ENCODE results near the gene EGFL7.
"Not testable (repeated sequence)": the region's sequence is repeated elsewhere in the genome, so short reads cannot be mapped to it uniquely, and the experiment has no call there.

EGFL7 gene

GRCh38 chr9:136625101-136626065 lies 37.3 kb upstream of the EGFL7 start:
- no peak for FAIRE-seq

GRCh38 chr9:136626066-136626725 lies 36.5 kb upstream of the EGFL7 start:
- no peak for FAIRE-seq

- no peak for FAIRE-seq
Measured at GRCh38 chr9:136626740-136627642, 35.7 kb upstream of the EGFL7 start.

GRCh38 chr9:136627703-136628102 lies 35.0 kb upstream of the EGFL7 start:
- no peak for FAIRE-seq

GRCh38 chr9:136628268-136628667 lies 34.4 kb upstream of the EGFL7 start:
- FAIRE-seq, result no peak

GRCh38 chr9:136629001-136629878 lies 33.5 kb upstream of the EGFL7 start:
- no peak for FAIRE-seq

- FAIRE-seq, result no peak
Measured at GRCh38 chr9:136629879-136630661, 32.6 kb upstream of the EGFL7 start.

GRCh38 chr9:136630662-136630992 lies 32.1 kb upstream of the EGFL7 start:
- no peak for FAIRE-seq

GRCh38 chr9:136631038-136632000 lies 31.4 kb upstream of the EGFL7 start:
- no peak for FAIRE-seq

GRCh38 chr9:136632072-136632471 lies 30.6 kb upstream of the EGFL7 start:
- not testable (repeated sequence) for FAIRE-seq

- FAIRE-seq, result not testable (repeated sequence)
Measured at GRCh38 chr9:136632491-136633106, 30.1 kb upstream of the EGFL7 start.

GRCh38 chr9:136634904-136635303 lies 27.8 kb upstream of the EGFL7 start:
- FAIRE-seq, result no peak

- no peak for FAIRE-seq
Measured at GRCh38 chr9:136640171-136641111, 22.3 kb upstream of the EGFL7 start.

- FAIRE-seq, result no peak
Measured at GRCh38 chr9:136642439-136642921, 20.2 kb upstream of the EGFL7 start.

GRCh38 chr9:136643596-136644342 lies 18.9 kb upstream of the EGFL7 start:
- no peak for FAIRE-seq

- FAIRE-seq, result no peak
Measured at GRCh38 chr9:136644343-136644592, 18.4 kb upstream of the EGFL7 start.

- no peak for FAIRE-seq
Measured at GRCh38 chr9:136644593-136645351, 17.9 kb upstream of the EGFL7 start.

Data from colon (tissue), 2 donors.